SH-SY5Y (cell line): Measurements from ENCODE around the gene METTL21A.

Experiments used
- GATA2 ChIP-seq: IDR thresholded peaks from 2 replicates; pipeline ENCODE4 v1.6.1; 2011; ENCODE audit warnings: mild to moderate bottlenecking, low read depth, low read length
- GATA3 ChIP-seq: IDR thresholded peaks from 2 replicates; pipeline ENCODE4 v1.6.1; 2011; ENCODE audit warnings: low read depth, mild to moderate bottlenecking, low read length, moderate library complexity

METTL21A gene

DNA sequence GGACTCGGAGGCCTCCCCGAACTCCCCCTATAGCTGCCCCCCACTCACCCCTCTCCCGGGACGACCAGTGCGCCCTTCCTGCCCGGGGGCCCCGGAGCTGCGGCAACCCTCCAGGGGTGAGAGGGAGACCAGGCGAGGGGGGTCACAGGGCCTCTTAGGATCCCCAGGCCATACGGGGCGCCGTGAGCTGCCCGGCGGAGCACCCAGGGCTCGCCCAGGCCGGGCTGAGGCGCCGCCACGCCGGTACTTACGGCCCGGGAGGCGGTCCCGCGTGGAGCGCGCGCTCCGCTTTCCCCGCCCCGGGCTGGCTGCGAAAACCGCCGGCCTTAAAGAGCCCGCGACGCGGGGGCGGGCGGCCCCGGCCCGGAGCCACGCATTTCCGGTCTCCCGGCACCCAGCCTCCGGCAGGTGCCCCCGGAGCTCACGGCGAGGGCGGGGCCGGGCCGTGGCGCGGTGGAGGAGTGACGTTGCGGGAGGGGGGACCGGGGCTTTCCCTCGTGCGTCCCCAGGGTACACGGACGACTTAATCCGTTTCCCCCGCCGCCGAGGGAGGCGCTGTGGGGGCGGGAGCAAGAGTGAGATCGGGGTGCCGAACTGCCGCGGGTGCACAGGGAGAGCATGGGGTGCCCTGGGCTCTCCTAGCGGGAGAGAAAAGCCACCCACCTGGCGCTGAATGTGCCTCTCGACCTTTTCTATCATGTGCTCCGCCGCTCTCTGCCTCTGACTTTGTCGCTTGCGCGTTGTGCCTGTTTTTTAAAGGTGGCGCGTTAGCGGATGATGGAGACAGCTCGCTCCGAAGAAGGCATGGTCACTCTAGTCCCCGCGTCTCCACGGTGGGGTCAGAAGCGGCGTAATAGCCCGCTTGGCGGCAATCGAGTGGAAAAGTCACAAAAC, at the start of gene METTL21A:
Gene METTL21A, minus strand, starts transcription at position 381 of the 894 bp plus-strand sequence. CDS start 1,019 bp downstream, outside the sequence.
- TF ChIP-seq GATA2 (no peak), GATA3 (no peak)

DNA sequence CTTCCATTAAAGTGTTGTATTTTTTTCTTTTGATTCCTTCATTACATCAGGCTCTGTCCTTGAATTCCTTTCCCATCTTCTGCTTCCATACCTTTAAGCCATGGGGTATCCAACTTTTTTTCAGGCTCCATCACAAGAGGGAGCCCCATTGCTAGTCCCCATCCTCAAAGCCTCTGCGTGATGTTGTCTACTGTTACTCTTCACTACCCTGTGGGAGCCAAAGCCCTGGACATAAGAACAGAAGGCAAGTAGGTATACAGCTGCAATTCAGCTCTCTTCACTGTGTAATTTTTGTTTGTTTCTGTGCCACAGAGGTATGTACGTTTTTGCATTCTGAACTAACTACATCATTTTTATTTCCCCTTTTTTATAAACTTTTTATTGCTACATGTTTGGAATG, 49.6 kb upstream of the METTL21A start:
- no peak for TF ChIP-seq GATA2
- TF ChIP-seq GATA3 = no peak

DNA sequence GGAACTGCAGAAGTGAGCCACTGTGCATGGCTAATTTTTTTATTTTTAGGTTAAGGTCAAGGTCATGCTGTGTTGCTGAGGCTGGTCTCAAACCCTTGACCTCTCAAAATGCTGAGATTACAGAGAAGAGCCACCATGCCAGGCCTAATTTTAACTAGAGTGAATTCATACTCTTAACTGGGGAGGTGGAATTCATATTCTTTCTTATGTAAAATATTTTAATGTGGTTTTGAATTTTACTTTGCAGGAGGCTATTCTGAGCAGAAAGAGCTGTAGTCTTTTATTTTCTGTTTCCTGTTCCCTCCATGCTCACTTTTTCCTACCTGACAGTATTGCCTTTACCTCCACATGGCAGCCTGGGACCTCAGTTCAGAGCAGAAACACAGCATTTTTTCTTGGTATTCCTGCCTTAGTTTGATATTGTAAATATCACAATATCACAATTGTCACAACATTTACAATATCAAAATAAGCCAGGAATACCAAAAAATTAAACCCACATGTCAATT, 49.1 kb upstream of the METTL21A start:
- TF ChIP-seq GATA3 (no peak), GATA2 (no peak)

DNA sequence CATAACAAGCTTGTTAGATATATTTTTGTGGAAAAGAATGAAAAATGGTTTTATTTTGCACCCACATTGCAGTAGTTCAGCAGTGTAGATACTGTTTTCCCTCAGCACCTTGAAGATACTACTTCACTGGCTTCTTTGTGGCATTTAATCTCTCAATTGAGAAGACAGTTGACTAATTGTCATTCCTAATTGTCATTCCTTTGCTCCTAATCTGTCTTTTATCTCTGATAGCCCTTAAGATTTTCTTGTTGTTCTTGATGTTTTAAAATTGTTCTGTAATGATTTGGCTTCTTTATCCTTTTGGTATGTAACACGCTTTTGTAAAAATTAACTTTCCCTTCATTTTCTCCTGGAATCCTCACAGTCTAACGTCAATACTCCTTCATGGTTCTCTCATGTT, 48.2 kb upstream of the METTL21A start:
- TF ChIP-seq GATA2 (no peak), GATA3 (no peak)

DNA sequence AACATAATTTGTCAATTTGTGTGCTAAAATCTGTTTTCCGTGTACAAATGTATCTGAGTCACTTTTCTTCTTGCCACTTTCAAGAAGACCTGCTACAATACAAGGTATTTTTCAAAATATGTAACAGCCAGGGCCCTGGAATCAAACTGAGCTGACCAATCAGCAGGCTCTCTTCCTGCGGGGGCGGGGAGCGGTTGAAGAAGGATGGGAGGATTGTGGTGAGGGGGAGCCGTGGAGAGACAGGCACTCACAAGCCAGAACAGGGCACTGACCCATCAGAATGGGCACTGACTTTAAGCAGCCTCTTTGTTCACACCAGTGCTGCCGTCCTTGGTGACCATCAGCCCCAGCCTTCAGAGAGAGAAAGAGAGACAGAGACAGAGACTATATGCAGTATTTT, 45.7 kb upstream of the METTL21A start:
- TF ChIP-seq GATA2 = no peak
- TF ChIP-seq GATA3 = no peak

DNA sequence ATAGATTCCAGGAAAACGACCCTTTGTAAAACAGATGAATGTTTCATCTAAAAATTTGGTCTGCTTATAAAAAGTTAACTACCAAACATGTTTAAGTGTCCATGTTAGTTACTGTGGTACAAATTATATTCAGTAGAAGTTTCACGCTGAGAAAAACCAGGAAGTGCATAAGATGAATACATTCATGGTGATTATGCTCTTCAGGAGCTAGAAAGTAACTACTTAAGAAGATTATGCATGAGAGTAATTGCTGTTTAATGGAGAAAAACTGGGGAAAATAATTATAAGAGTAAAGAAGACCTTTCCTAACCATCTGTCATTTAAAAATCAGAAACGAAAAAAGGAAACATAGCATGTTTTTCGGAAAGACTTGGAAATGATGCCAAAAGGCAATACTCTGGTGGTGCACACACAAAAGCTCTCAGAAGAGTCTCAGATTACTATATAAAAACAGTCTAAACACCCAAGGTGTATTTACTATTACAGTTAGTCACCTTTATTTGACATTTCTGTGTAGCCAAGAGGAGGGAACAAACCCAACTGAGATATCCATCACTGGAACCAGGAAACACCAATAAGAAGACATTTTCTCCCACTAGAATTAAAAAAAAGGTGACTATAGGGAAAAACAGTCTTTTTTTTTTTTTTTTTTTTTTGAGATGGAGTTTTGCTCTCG, 38.8 kb upstream of the METTL21A start:
- TF ChIP-seq GATA2 (no peak), GATA3 (no peak)

DNA sequence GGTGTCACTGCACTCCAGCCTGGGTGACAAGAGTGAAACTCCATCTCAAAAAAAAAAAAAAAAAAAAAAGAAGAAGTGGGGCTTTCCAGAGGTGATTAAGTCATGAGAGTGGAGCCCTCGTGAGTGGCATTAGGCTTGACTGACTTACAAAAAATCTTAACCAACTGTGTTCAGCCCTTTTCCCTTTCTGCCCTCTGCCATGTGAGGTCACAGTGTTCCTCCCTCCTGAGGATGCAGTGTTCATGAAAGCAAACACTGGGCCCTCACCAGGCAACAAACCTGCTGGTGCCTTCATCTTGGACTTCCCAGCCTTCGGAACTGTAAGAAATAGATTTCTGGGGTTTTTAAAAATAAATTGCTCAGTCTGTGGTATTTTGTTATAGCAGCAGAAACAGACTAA, 37.0 kb upstream of the METTL21A start:
- TF ChIP-seq GATA3 = no peak
- no peak for TF ChIP-seq GATA2

DNA sequence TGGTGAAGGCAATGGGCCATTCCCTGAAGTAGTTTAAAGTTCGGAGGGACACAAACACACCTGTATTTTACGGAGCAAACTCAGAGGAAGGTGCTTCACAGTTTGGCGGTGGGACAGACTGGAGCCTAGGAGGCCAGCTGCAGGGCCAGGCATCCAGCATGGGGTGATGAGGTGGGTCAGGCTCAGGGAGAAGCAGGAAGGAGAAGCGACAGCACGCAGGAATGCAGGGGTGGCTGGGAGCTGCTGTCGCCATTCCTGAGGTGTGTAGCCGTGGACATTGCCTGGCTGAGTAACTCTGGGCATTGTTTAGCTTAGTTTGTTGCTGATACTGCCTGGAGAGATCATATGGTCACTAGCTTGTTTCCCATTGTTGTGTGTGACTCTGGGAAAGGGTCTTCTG, 35.8 kb upstream of the METTL21A start:
- TF ChIP-seq GATA3 (no peak), GATA2 (no peak)

DNA sequence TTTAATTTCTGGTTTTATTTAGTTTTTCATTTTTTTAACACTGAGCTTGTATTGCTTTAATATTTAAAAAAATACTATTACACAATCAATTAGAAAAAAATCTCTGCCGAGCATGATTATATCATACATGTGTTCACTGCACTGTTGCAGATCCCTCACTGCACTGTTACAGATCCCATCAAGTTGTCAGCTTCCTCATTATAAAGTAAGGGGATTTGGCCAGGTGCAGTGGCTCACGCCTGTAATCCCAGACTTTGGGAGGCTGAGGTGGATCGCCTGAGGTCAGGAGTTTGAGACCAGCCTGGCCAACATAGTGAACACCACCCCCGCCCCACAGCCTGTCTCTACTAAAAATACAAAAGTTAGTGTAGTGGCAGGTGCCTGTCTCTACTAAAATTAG, 33.0 kb upstream of the METTL21A start:
- no peak for TF ChIP-seq GATA2
- no peak for TF ChIP-seq GATA3

DNA sequence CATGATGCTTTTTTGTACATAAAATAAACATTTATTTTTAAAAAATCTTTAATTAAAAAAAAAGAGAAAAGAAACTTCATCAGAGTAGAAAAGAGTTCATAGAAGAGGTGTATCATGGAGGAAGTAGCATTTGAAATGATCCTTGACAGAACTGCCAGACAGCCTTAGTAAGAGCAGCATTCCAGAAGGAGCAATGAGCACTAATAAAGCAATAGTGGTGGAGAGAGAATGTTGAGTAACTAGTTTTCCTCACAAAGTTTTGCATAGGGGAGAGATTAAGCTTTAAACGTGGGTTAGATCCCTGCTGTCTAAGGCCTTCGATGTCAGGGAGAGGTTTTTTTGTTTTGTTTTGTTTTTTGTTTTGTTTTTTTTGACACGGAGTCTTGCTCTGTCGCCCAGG, 29.8 kb upstream of the METTL21A start:
- TF ChIP-seq GATA2 (no peak), GATA3 (no peak)

DNA sequence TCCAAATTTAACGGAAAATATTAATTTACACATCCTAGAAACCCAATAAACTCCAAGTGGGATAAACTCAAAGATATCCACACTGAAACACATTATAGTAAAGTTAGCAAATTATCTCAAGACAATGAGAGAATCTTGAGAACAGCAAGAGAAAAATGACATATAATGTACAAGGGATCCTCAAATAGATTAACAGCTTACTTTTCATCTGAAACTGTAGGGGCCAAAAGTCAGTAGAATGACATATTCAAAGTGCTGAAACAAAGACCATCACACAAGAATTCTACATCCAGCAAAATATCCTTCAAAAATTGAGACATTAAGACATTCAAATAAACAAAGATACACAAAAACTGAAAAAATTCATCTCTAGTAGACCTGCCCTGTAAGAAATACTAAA, 18.7 kb upstream of the METTL21A start:
- no peak for TF ChIP-seq GATA3
- TF ChIP-seq GATA2 = no peak

DNA sequence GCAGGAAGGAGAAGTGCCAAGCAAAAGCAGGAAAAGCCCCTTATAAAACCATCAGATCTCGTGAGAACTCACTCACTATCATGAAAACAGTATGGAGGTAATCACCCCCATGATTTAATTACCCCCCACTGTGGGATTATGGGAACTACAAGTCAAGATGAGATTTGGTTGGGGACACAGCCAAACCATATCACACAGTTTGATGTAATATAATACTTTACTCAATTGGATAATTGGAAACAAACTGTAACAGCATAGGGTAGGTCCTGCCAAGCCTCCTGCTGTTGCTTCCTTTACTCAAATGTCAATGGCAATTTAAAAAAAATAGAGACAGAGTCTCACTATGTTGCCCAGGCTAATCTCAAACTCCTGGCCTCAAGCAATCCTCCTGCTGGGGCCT, 15.5 kb upstream of the METTL21A start:
- TF ChIP-seq GATA2 = no peak
- no peak for TF ChIP-seq GATA3

DNA sequence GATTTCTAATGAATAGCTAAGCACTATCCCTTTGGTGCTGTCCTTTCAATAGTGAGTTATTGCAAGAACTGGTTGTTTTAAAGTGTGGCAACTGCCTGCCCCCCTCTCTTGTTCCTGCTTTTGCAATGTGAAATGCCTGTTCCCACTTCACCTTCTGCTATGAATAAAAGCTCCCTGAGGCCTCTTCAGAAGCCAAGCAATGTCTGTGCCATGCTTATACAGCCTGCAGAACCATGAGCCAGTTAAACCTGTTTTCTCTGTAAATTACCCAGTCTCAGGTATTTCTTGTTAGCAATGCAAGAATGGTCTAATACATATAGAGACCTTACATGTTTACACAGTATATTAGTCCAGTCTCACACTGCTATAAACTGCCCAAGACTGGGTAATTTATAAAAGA, 15.0 kb upstream of the METTL21A start:
- no peak for TF ChIP-seq GATA3

DNA sequence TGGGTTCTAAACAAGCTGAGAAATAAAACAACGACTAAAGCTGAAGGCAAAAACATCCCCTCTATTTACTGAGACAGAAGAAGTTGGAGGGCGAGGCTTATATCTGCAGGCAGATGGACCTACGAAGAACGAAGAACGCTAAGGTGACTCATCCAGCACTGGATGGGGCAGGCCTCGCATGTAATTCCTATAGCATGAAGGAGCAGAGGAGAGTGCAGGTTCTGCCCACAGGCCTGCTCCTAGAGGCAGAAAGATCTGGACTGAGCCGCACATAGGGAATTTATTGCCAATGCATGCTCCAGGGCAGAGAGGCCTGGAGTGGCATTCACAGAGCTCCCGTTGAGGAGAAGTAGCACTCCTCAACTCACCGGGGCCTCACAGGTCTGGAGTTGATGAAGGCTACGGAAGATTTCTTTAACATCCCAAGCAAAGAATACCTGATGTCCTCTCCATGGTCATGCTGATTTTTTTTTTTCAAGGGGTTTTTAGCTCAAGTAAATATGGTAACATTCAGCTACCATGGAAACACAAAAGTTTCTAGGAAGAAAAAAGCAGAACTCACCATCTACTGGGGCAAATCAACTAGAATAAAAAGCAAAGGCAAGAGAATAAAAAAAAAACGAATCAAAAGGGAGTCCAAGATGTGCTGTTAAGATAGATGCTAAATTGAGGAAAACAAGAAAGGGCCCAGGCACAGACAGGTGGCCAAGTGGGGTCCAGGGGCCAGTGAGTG, 10.4 kb upstream of the METTL21A start:
- no peak for TF ChIP-seq GATA2
